Measurements from ENCODE around the gene MFSD6. TPM values are rescaled to one million over a fixed set of nuclear protein-coding genes. Genes with fewer than 3 reads are reported as not detected.
"Not testable (repeated sequence)": the region's sequence is repeated elsewhere in the genome, so short reads cannot be mapped to it uniquely, and the experiment has no call there.

The MFSD6 gene
- total RNA-seq, 2 experiments from 2014 or later: 51.3 to 56.7 TPM

- POLR2A ChIA-PET: no interaction called here
- H3K9me3 Mint-ChIP-seq: no peaks in the 10 kb centered on the region
- H3K36me3 Mint-ChIP-seq: peaks cover 53% of the 10 kb centered on the region
- H3K27me3 Mint-ChIP-seq: no peaks in the 10 kb centered on the region
- ATAC-seq (ENCODE audit: low read depth) (no peak), DNase-seq (no peak)
- peaks cover 22% of the 10 kb centered on the region for H3K4me1 Mint-ChIP-seq
- no peak overlapping the region for H3K4me3 Mint-ChIP-seq
- no peak overlapping the region for H3K27ac Mint-ChIP-seq
Measured at GRCh38 chr2:190466819-190467446, 58.8 kb downstream of the MFSD6 start.

GRCh38 chr2:190467575-190468083, 59.5 kb downstream of the MFSD6 start:
- Mint-ChIP-seq H3K4me3 (no peak overlapping the region), H3K36me3 (peaks cover 57% of the 10 kb centered on the region), H3K27ac (no peak overlapping the region), H3K27me3 (no peaks in the 10 kb centered on the region), H3K4me1 (peaks cover 20% of the 10 kb centered on the region), H3K9me3 (peaks cover 6% of the 10 kb centered on the region)
- DNase-seq: no peak
- no peak for ATAC-seq (ENCODE audit: low read depth)
- POLR2A ChIA-PET: no interaction called here

- H3K27ac Mint-ChIP-seq; H3K27me3 Mint-ChIP-seq; ATAC-seq (ENCODE audit: low read depth); POLR2A ChIA-PET; H3K4me3 Mint-ChIP-seq; H3K9me3 Mint-ChIP-seq; DNase-seq: not testable (repeated sequence)
- H3K4me1 Mint-ChIP-seq: peaks cover 20% of the 10 kb centered on the region
- peaks cover 60% of the 10 kb centered on the region for H3K36me3 Mint-ChIP-seq
Measured at GRCh38 chr2:190468354-190468753, 60.2 kb downstream of the MFSD6 start.

GRCh38 chr2:190468814-190469569, 60.8 kb downstream of the MFSD6 start:
- Mint-ChIP-seq H3K4me3 (no peak overlapping the region), H3K4me1 (peaks cover 20% of the 10 kb centered on the region), H3K36me3 (peaks cover 66% of the 10 kb centered on the region), H3K27me3 (no peaks in the 10 kb centered on the region), H3K9me3 (peaks cover 12% of the 10 kb centered on the region), H3K27ac (no peak overlapping the region)
- DNase-seq (no peak), ATAC-seq (ENCODE audit: low read depth) (no peak)
- POLR2A ChIA-PET: no interaction called here

- no peak overlapping the region for H3K4me3 Mint-ChIP-seq
- ATAC-seq (ENCODE audit: low read depth): no peak
- H3K27ac Mint-ChIP-seq: no peak overlapping the region
- DNase-seq: no peak
- H3K4me1 Mint-ChIP-seq: peaks cover 17% of the 10 kb centered on the region
- peaks cover 12% of the 10 kb centered on the region for H3K9me3 Mint-ChIP-seq
- no peaks in the 10 kb centered on the region for H3K27me3 Mint-ChIP-seq
- POLR2A ChIA-PET: no interaction called here
- H3K36me3 Mint-ChIP-seq: peaks cover 61% of the 10 kb centered on the region
Measured at GRCh38 chr2:190469771-190470170, 61.6 kb downstream of the MFSD6 start.

GRCh38 chr2:190470256-190470826, 62.2 kb downstream of the MFSD6 start:
- POLR2A ChIA-PET: no interaction called here
- no peak overlapping the region for H3K27ac Mint-ChIP-seq
- ATAC-seq (ENCODE audit: low read depth): no peak

GRCh38 chr2:190477661-190478454, 69.7 kb downstream of the MFSD6 start:
- DNase-seq (no peak), ATAC-seq (ENCODE audit: low read depth) (no peak)
- Mint-ChIP-seq H3K4me3 (no peak overlapping the region), H3K4me1 (no peaks in the 10 kb centered on the region), H3K36me3 (peaks cover 32% of the 10 kb centered on the region), H3K27ac (no peak overlapping the region), H3K9me3 (peaks cover 4% of the 10 kb centered on the region), H3K27me3 (no peaks in the 10 kb centered on the region)
- POLR2A ChIA-PET: no interaction called here

More at GRCh38 chr2:190470256-190470826, 62.2 kb downstream of the MFSD6 start:
- peaks cover 12% of the 10 kb centered on the region for H3K9me3 Mint-ChIP-seq
- H3K27me3 Mint-ChIP-seq: no peaks in the 10 kb centered on the region
- no peak overlapping the region for H3K4me3 Mint-ChIP-seq
- peaks cover 60% of the 10 kb centered on the region for H3K36me3 Mint-ChIP-seq
- DNase-seq: no peak
- H3K4me1 Mint-ChIP-seq: peaks cover 15% of the 10 kb centered on the region

GRCh38 chr2:190478572-190479195, 70.5 kb downstream of the MFSD6 start:
- Mint-ChIP-seq H3K36me3 (peaks cover 27% of the 10 kb centered on the region), H3K4me3 (no peak overlapping the region), H3K27me3 (no peaks in the 10 kb centered on the region), H3K9me3 (peaks cover 3% of the 10 kb centered on the region), H3K27ac (no peak overlapping the region), H3K4me1 (no peaks in the 10 kb centered on the region)
- DNase-seq: no peak
- ATAC-seq (ENCODE audit: low read depth): no peak
- POLR2A ChIA-PET: no interaction called here

- POLR2A ChIA-PET: interaction anchor here (1.1 kb wide), 1 partner anchor 53 kb away, joined by 5 read pairs; the partner anchor contains the start of gene NEMP2
- Mint-ChIP-seq H3K27me3 (no peaks in the 10 kb centered on the region), H3K36me3 (peaks cover 35% of the 10 kb centered on the region), H3K4me1 (no peaks in the 10 kb centered on the region), H3K4me3 (no peak overlapping the region), H3K9me3 (no peaks in the 10 kb centered on the region), H3K27ac (no peak overlapping the region)
- DNase-seq (no peak), ATAC-seq (ENCODE audit: low read depth) (no peak)
Measured at GRCh38 chr2:190481339-190481738, 73.2 kb downstream of the MFSD6 start.

- ATAC-seq (ENCODE audit: low read depth): no peak
- no peaks in the 10 kb centered on the region for H3K4me1 Mint-ChIP-seq
- POLR2A ChIA-PET: no interaction called here
Measured at GRCh38 chr2:190482451-190482850, 74.3 kb downstream of the MFSD6 start.

GRCh38 chr2:190486037-190486623, 78.0 kb downstream of the MFSD6 start:
- Mint-ChIP-seq H3K27ac (no peak overlapping the region), H3K36me3 (peaks cover 63% of the 10 kb centered on the region), H3K9me3 (no peaks in the 10 kb centered on the region), H3K27me3 (no peaks in the 10 kb centered on the region), H3K4me1 (peaks cover 12% of the 10 kb centered on the region), H3K4me3 (no peak overlapping the region)
- POLR2A ChIA-PET: no interaction called here
- no peak for DNase-seq
- ATAC-seq (ENCODE audit: low read depth): no peak

More at GRCh38 chr2:190482451-190482850, 74.3 kb downstream of the MFSD6 start:
- no peak overlapping the region for H3K4me3 Mint-ChIP-seq
- no peaks in the 10 kb centered on the region for H3K27me3 Mint-ChIP-seq
- no peaks in the 10 kb centered on the region for H3K9me3 Mint-ChIP-seq
- DNase-seq: no peak
- H3K27ac Mint-ChIP-seq: no peak overlapping the region
- H3K36me3 Mint-ChIP-seq: peaks cover 40% of the 10 kb centered on the region

- H3K9me3 Mint-ChIP-seq: peaks cover 15% of the 10 kb centered on the region
- DNase-seq (no peak), ATAC-seq (ENCODE audit: low read depth) (no peak)
- peaks cover 13% of the 10 kb centered on the region for H3K4me1 Mint-ChIP-seq
- H3K4me3 Mint-ChIP-seq: no peak overlapping the region
- peaks cover 76% of the 10 kb centered on the region for H3K36me3 Mint-ChIP-seq
- no peak overlapping the region for H3K27ac Mint-ChIP-seq
- H3K27me3 Mint-ChIP-seq: no peaks in the 10 kb centered on the region
- POLR2A ChIA-PET: no interaction called here
Measured at GRCh38 chr2:190488516-190489233, 80.5 kb downstream of the MFSD6 start.
